ENCODE measurements around the gene HOMER2.
A peak's percentile ranks its signal among the peaks of the same experiment; 100 is the strongest.
"Not testable (repeated sequence)": the region's sequence is repeated elsewhere in the genome, so short reads cannot be mapped to it uniquely, and the experiment has no call there.

Gene HOMER2

DNA sequence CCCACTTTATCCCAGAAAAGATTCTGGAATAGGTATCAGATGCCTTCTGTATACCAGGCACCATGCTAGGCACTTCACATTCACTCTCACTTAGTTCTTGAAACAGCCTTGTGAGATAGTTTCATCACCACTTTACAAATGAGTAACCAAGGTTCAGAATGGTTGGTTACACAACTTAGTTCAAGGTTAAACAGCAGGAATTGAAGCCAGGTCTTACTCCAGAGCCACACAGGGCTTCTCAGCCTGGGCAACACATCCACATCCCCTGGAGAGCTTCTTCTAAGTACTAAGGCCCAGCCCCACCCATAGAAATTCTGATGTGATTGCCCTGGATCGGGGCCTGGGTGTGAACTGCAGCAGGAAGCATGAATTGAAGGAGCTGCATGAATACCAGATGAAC, 124.4 kb downstream of the HOMER2 start:
- no peak overlapping the region for H3K4me3 ChIP-seq (ENCODE audit: low read depth, low read length)
- TF ChIP-seq, protein P1, sequence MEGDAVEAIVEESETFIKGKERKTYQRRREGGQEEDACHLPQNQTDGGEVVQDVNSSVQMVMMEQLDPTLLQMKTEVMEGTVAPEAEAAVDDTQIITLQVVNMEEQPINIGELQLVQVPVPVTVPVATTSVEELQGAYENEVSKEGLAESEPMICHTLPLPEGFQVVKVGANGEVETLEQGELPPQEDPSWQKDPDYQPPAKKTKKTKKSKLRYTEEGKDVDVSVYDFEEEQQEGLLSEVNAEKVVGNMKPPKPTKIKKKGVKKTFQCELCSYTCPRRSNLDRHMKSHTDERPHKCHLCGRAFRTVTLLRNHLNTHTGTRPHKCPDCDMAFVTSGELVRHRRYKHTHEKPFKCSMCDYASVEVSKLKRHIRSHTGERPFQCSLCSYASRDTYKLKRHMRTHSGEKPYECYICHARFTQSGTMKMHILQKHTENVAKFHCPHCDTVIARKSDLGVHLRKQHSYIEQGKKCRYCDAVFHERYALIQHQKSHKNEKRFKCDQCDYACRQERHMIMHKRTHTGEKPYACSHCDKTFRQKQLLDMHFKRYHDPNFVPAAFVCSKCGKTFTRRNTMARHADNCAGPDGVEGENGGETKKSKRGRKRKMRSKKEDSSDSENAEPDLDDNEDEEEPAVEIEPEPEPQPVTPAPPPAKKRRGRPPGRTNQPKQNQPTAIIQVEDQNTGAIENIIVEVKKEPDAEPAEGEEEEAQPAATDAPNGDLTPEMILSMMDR (IDR thresholded peaks at IDR 0.05; ENCODE audit: borderline replicate concordance, insufficient read depth, low read depth, low read length): no peak

DNA sequence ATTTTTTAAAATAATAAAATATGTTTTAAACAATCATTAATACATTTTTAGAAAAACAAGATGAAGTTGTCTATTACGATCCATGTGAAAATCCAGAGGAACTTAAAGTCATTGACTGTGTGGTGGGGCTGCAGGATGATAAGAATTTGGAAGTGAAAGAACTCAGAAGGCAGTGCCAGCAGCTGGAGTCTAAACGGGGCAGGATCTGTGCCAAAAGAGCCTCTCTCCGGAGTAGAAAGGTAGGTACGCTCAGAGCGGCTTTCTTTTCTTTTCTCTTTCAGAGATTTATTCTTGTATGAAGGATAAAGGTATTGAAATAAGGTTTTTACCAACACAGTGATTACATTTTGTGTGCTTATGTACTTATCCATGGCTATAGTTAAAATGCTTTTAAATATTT, 129.5 kb downstream of the HOMER2 start:
- no peak overlapping the region for H3K4me3 ChIP-seq (ENCODE audit: low read depth, low read length)
- TF ChIP-seq, protein P1 (IDR thresholded peaks at IDR 0.05; ENCODE audit: borderline replicate concordance, insufficient read depth, low read depth, low read length): no peak

DNA sequence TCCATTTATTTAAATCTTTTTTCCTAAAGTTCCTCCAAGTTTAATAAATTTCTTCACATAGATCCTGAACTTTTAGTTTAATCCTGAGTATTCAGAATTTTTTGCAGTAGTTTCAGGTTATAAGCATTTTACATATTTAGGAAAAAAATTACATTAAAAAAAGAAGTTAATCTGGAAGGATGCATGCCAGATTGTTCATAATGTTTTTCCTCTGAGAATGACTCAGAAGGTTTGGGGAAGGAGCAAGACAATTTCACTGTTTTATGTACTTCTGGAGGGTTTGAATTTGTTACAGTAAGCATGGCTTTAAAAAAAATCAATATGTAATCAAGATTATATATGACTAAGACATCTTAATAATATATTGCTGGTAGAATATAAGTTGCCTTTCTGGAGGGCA, 130.7 kb downstream of the HOMER2 start:
- not testable (repeated sequence) for H3K4me3 ChIP-seq (ENCODE audit: low read depth, low read length)

DNA sequence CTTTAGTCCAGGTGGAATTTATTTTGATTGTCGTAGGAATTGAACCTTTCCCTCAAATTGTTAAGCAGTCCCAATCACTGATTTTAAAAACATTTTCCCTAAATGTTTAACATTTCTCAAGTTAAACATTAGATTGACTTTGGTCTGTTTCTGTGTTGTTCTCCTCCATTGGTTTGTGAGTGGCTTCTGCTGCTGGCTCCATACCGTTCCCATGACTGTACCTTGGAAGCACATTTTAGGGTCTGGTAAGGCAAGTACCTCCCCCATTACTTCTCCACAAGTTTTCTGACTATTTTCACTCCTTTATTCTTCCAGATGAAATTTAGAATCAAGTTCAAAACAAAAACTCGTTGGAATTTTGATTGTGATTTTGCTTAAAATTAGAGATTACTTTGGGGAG, 131.1 kb downstream of the HOMER2 start:
- H3K4me3 ChIP-seq (ENCODE audit: low read depth, low read length): not testable (repeated sequence)

DNA sequence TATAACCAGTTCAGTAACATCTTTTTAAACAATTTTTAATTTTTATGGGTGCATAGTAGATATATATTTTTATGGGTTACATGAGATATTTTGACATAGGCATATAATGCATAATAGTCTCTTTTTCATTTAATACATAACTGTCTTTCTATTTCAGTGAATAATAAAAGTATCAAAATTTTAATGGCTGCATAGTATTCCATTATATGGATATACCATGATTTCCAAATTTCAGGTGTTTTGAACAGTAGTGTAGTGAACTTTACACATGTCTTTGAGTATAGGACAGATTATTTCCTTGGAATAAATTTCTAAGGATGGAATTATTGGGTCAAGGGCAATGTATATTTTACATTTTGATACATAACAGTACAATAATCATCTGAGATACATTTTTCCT, 132.4 kb downstream of the HOMER2 start:
- TF ChIP-seq, protein P1 (IDR thresholded peaks at IDR 0.05; ENCODE audit: borderline replicate concordance, insufficient read depth, low read depth, low read length): no peak

DNA sequence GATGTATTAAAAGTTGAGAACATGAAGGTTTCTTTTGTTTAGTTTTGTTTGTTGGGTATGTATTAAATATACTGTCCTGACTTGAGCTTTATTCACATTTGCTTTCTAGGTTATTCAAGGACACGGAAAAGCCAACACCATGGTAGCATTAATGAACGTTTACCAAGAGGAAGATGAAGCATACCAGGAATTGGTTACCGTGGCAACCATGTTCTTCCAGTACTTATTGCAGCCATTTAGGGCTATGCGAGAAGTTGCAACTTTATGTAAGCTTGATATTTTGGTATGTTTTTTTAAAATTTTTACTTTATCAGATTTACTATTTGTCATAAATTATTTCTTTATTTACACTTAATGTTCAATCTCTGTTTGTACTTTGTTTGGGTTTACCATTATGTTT, 139.5 kb downstream of the HOMER2 start:
- TF ChIP-seq, protein P1 (IDR thresholded peaks at IDR 0.05; ENCODE audit: borderline replicate concordance, insufficient read depth, low read depth, low read length): no peak
- no peak overlapping the region for H3K4me3 ChIP-seq (ENCODE audit: low read depth, low read length)

More for the DNA sequence above, 132.4 kb downstream of the HOMER2 start:
- H3K4me3 ChIP-seq (ENCODE audit: low read depth, low read length): no peak overlapping the region

DNA sequence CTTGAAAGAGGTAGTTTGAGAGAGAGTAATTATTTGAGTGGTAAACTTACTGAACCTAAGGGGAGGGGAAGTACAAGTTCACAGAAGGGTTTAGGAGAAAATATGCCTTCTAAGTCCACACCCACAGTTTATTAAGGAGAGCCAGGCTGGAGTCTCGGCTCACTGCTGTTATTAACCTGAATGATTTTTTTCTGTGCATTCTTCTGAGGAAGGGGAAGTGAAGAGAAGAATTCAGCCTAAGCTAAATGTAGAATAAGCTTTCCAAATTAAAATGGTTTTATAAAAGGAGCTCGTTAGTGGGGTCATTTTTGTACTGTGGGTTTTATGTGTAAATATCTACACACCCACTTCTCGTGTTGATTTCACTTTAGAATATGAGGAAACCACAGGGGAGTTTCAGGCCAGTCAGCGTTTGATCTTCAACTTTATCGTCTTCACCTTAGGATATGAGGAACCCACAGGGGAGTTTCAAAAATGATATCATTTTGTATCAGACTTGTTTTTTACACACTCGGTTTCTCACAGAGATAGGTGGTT, 141.6 kb downstream of the HOMER2 start:
- TF ChIP-seq, protein P1 (IDR thresholded peaks at IDR 0.05; ENCODE audit: borderline replicate concordance, insufficient read depth, low read depth, low read length): no peak
- peak overlapping the region; percentile 94 for H3K4me3 ChIP-seq (ENCODE audit: low read depth, low read length)

DNA sequence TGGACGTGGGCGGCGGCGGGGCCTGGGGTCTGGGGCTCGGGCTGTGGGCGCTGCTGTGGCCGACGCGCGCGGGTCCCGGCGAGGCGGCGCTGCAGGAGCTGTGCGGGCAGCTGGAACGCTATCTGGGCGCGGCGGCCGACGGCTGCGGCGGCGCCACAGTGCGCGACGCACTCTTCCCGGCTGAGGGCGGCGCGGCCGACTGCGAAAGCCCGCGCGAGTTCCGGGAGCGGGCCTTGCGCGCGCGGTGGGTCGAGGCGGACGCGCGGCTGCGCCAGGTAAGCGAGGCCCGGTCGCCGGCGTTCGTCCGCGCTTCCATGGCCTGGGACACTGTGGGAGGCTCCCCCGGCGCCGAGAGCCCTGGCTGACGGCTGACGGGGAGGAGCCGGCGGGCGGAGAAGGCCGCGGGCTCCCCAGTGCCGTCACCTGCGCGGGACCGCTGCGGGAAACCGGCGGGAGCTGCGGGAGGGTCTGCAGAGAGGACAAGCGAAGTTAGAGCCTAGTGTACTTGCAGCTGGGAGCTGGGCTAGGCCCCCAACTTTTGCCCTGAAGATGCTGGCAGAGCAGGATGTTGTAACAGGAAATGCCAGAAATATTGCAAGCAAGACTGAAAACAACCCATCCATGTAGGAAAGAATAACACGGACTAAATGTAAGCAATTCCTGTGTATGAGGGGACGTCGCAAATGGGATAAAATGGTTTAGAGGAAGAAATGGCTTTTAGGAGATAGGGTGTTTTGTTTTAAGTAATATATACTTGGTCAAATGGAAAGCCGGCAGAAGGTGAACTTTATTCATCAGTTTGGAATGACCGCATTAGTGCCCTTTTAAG, 142.2 kb downstream of the HOMER2 start:
- TF ChIP-seq, protein P1 (IDR thresholded peaks at IDR 0.05; ENCODE audit: borderline replicate concordance, insufficient read depth, low read depth, low read length): no peak
- peak overlapping the region; percentile 94 for H3K4me3 ChIP-seq (ENCODE audit: low read depth, low read length)

All from GM12875 (cell line).